ENCODE data around the gene CRYGS.

GRCh38 chr3:186589121-186589520 is 44.9 kb upstream of the CRYGS start:
- no peak for TF ChIP-seq POLR2A (IDR thresholded peaks at IDR 0.05)
- no peak for TF ChIP-seq CTCF (IDR thresholded peaks at IDR 0.05 in 8 of 11, conservative IDR thresholded peaks at IDR 0.05 in 3 of 11)

All from spleen (tissue), 7 donors.